HAP-1 (cell line): ENCODE results near the gene MINDY4B.

ENCODE experiments used
- DNase-seq, 2 experiments: peaks; one replicate each; pipeline ENCODE4 v3.0.0-alpha.2; 2016 to 2020; ENCODE audit warnings: low spot score in 2 of 2
- H3K27me3 ChIP-seq: fragments of 250-450 bp; sonication (Bioruptor Pico); 2 replicates; pipeline ENCODE4 v1.5.1; 2020; ENCODE audit warnings: low read depth, mild to moderate bottlenecking, moderate library complexity
- H3K36me3 ChIP-seq: fragments of 250-450 bp; sonication (Bioruptor Pico); replicated peaks from 2 replicates; pipeline ENCODE4 v1.5.1; 2020; ENCODE audit warnings: mild to moderate bottlenecking
- H3K4me1 ChIP-seq: fragments of 250-450 bp; sonication (Bioruptor Pico); 2 replicates; pipeline ENCODE4 v1.5.1; 2020; ENCODE audit warnings: mild to moderate bottlenecking
- H3K4me3 ChIP-seq: fragments of 250-450 bp; sonication (Bioruptor Pico); 2 replicates; pipeline ENCODE4 v1.5.1; 2020; ENCODE audit warnings: mild to moderate bottlenecking, moderate library complexity
- H3K9me3 ChIP-seq: fragments of 250-450 bp; sonication (Bioruptor Pico); 2 replicates; pipeline ENCODE4 v1.5.1; 2020; ENCODE audit warnings: mild to moderate bottlenecking, moderate library complexity
- in situ Hi-C: fragments of 300-500 bp; cut with MboI; formaldehyde crosslinking; loops from 3 replicates; pipeline ENCODE4 v1.14.3; 2020; ENCODE audit warnings: low sequenced_read_pairs, inconsistent platforms, mixed read lengths

The MINDY4B gene

GRCh38 chr3:150917951-150918350, 12.7 kb upstream of the MINDY4B start:
- Histone ChIP-seq H3K36me3 (no peaks in the 10 kb centered on the region), H3K4me1 (no peaks in the 10 kb centered on the region), H3K27me3 (peaks cover 31% of the 10 kb centered on the region), H3K4me3 (no peak overlapping the region), H3K9me3 (no peaks in the 10 kb centered on the region)
- in situ Hi-C loops, result loop anchor here (25.0 kb wide), 1 partner anchor 219 kb away; no protein-coding TSS in a partner anchor
- no peak for DNase-seq

- Histone ChIP-seq H3K36me3 (no peaks in the 10 kb centered on the region), H3K9me3 (no peaks in the 10 kb centered on the region), H3K27me3 (peaks cover 32% of the 10 kb centered on the region), H3K4me1 (no peaks in the 10 kb centered on the region), H3K4me3 (no peak overlapping the region)
- in situ Hi-C loops, result loop anchor here (25.0 kb wide), 1 partner anchor 224 kb away; no protein-coding TSS in a partner anchor
- DNase-seq, result no peak
Observed at GRCh38 chr3:150913133-150913922, 8.1 kb upstream of the MINDY4B start.

- Histone ChIP-seq H3K27me3 (peaks cover 30% of the 10 kb centered on the region), H3K4me3 (no peak overlapping the region), H3K4me1 (no peaks in the 10 kb centered on the region), H3K36me3 (no peaks in the 10 kb centered on the region), H3K9me3 (no peaks in the 10 kb centered on the region)
- no peak for DNase-seq
- in situ Hi-C loops, result loop anchor here (25.0 kb wide), 1 partner anchor 225 kb away; no protein-coding TSS in a partner anchor
Observed at GRCh38 chr3:150912501-150912900, 7.3 kb upstream of the MINDY4B start.

- H3K36me3 ChIP-seq, result no peaks in the 10 kb centered on the region
- H3K4me1 ChIP-seq, result no peaks in the 10 kb centered on the region
- no peak for DNase-seq
- H3K27me3 ChIP-seq, result peaks cover 33% of the 10 kb centered on the region
- in situ Hi-C loops, result loop anchor here (25.0 kb wide), 1 partner anchor 226 kb away; no protein-coding TSS in a partner anchor
- H3K4me3 ChIP-seq, result no peak overlapping the region
- no peaks in the 10 kb centered on the region for H3K9me3 ChIP-seq
Observed at GRCh38 chr3:150911771-150912170, 6.5 kb upstream of the MINDY4B start.

- H3K36me3 ChIP-seq, result no peaks in the 10 kb centered on the region
- H3K9me3 ChIP-seq, result no peaks in the 10 kb centered on the region
- no peak overlapping the region for H3K4me3 ChIP-seq
- peaks cover 60% of the 10 kb centered on the region for H3K27me3 ChIP-seq
- no peak for DNase-seq
- in situ Hi-C loops, result loop anchor here (25.0 kb wide), 1 partner anchor 231 kb away; no protein-coding TSS in a partner anchor
- H3K4me1 ChIP-seq, result no peaks in the 10 kb centered on the region
Observed at GRCh38 chr3:150906461-150906860, 1.2 kb upstream of the MINDY4B start.

- no peaks in the 10 kb centered on the region for H3K36me3 ChIP-seq
- H3K27me3 ChIP-seq, result peaks cover 54% of the 10 kb centered on the region
- in situ Hi-C loops, result loop anchor here (25.0 kb wide), 1 partner anchor 232 kb away; no protein-coding TSS in a partner anchor
- H3K4me3 ChIP-seq, result no peak overlapping the region
- DNase-seq, result no peak
- no peaks in the 10 kb centered on the region for H3K9me3 ChIP-seq
- no peaks in the 10 kb centered on the region for H3K4me1 ChIP-seq
Observed at GRCh38 chr3:150905746-150906145, 507 bp upstream of the MINDY4B start.

GRCh38 chr3:150902988-150903387, 2.3 kb downstream of the MINDY4B start:
- no peak for DNase-seq
- H3K4me1 ChIP-seq, result no peaks in the 10 kb centered on the region
- peaks cover 39% of the 10 kb centered on the region for H3K27me3 ChIP-seq
- in situ Hi-C loops, result loop anchor here (25.0 kb wide), 1 partner anchor 234 kb away; no protein-coding TSS in a partner anchor
- H3K4me3 ChIP-seq, result no peak overlapping the region
- H3K9me3 ChIP-seq, result no peaks in the 10 kb centered on the region
- no peaks in the 10 kb centered on the region for H3K36me3 ChIP-seq

GRCh38 chr3:150901793-150902192, 3.4 kb downstream of the MINDY4B start:
- Histone ChIP-seq H3K4me3 (no peak overlapping the region), H3K36me3 (no peaks in the 10 kb centered on the region), H3K9me3 (no peaks in the 10 kb centered on the region), H3K27me3 (peaks cover 31% of the 10 kb centered on the region), H3K4me1 (no peaks in the 10 kb centered on the region)
- DNase-seq, result no peak
- in situ Hi-C loops, result loop anchor here (25.0 kb wide), 1 partner anchor 236 kb away; no protein-coding TSS in a partner anchor

GRCh38 chr3:150899141-150899540, 6.1 kb downstream of the MINDY4B start:
- Histone ChIP-seq H3K27me3 (peaks cover 13% of the 10 kb centered on the region), H3K4me1 (no peaks in the 10 kb centered on the region), H3K4me3 (no peak overlapping the region), H3K36me3 (no peaks in the 10 kb centered on the region), H3K9me3 (no peaks in the 10 kb centered on the region)
- DNase-seq, result no peak
- in situ Hi-C loops, result no loop called here

GRCh38 chr3:150898046-150898754, 7.0 kb downstream of the MINDY4B start:
- H3K9me3 ChIP-seq, result no peaks in the 10 kb centered on the region
- peaks cover 4% of the 10 kb centered on the region for H3K27me3 ChIP-seq
- no peak for DNase-seq
- H3K4me1 ChIP-seq, result no peaks in the 10 kb centered on the region
- H3K36me3 ChIP-seq, result no peaks in the 10 kb centered on the region
- no peak overlapping the region for H3K4me3 ChIP-seq
- in situ Hi-C loops, result no loop called here

- H3K27me3 ChIP-seq, result 0 out of 2 replicates have a peak, but pooled peaks cover under 1% of the 10 kb centered on the region
- no peaks in the 10 kb centered on the region for H3K36me3 ChIP-seq
- H3K4me1 ChIP-seq, result no peaks in the 10 kb centered on the region
- DNase-seq, result no peak
- H3K9me3 ChIP-seq, result no peaks in the 10 kb centered on the region
- in situ Hi-C loops, result no loop called here
- no peak overlapping the region for H3K4me3 ChIP-seq
Observed at GRCh38 chr3:150897592-150897991, 7.6 kb downstream of the MINDY4B start.

- Histone ChIP-seq H3K9me3 (no peaks in the 10 kb centered on the region), H3K4me1 (no peaks in the 10 kb centered on the region), H3K27me3 (no peaks in the 10 kb centered on the region), H3K4me3 (no peak overlapping the region), H3K36me3 (no peaks in the 10 kb centered on the region)
- DNase-seq, result no peak
- in situ Hi-C loops, result no loop called here
Observed at GRCh38 chr3:150890831-150891230, 14.4 kb downstream of the MINDY4B start.

- DNase-seq, result no peak
- H3K36me3 ChIP-seq, result no peaks in the 10 kb centered on the region
- in situ Hi-C loops, result no loop called here
- H3K4me3 ChIP-seq, result no peak overlapping the region
- H3K27me3 ChIP-seq, result 0 out of 2 replicates have a peak, but pooled peaks cover 2% of the 10 kb centered on the region
- no peaks in the 10 kb centered on the region for H3K4me1 ChIP-seq
- H3K9me3 ChIP-seq, result no peaks in the 10 kb centered on the region
Observed at GRCh38 chr3:150890295-150890694, 14.9 kb downstream of the MINDY4B start.

GRCh38 chr3:150889106-150889505, 16.1 kb downstream of the MINDY4B start:
- no peak overlapping the region for H3K4me3 ChIP-seq
- DNase-seq, result no peak
- H3K27me3 ChIP-seq, result peaks cover 6% of the 10 kb centered on the region; the same call in 1 of the 2 replicates
- H3K4me1 ChIP-seq, result no peaks in the 10 kb centered on the region
- H3K36me3 ChIP-seq, result no peaks in the 10 kb centered on the region
- in situ Hi-C loops, result no loop called here
- no peaks in the 10 kb centered on the region for H3K9me3 ChIP-seq
